Osteocyte (in vitro differentiated cells): ENCODE measurements around the gene SNF8. TPM values are rescaled to one million over a fixed set of nuclear protein-coding genes. Genes with fewer than 3 reads are reported as not detected.
A peak's percentile ranks its signal among the peaks of the same experiment; 100 is the strongest.

Experiments used
- DNase-seq: peaks from one replicate; pipeline ENCODE4 v3.0.0; 2021; ENCODE audit warnings: mixed read lengths; ENCODE audit not compliant: unreplicated experiment; ENCODE audit errors: extremely low spot score
- H3K27ac Mint-ChIP-seq: one replicate; pipeline ENCODE4 v1.8.0; 2021; ENCODE audit warnings: mild to moderate bottlenecking, mixed read lengths; ENCODE audit not compliant: unreplicated experiment
- H3K27me3 Mint-ChIP-seq: one replicate; pipeline ENCODE4 v1.8.0; 2021; ENCODE audit warnings: mixed read lengths; ENCODE audit not compliant: unreplicated experiment
- H3K36me3 Mint-ChIP-seq: one replicate; pipeline ENCODE4 v1.8.0; 2021; ENCODE audit warnings: mixed read lengths; ENCODE audit not compliant: unreplicated experiment
- H3K4me1 Mint-ChIP-seq: one replicate; pipeline ENCODE4 v1.8.0; 2021; ENCODE audit warnings: mixed read lengths; ENCODE audit not compliant: unreplicated experiment
- H3K4me3 Mint-ChIP-seq: one replicate; pipeline ENCODE4 v1.8.0; 2021; ENCODE audit warnings: mild to moderate bottlenecking, moderate library complexity, mixed read lengths; ENCODE audit not compliant: unreplicated experiment
- H3K9me3 Mint-ChIP-seq: one replicate; pipeline ENCODE4 v1.8.0; 2021; ENCODE audit warnings: mixed read lengths; ENCODE audit not compliant: unreplicated experiment
- long read RNA-seq: library from polyadenylated mRNA; unstranded; transcript quantifications from one replicate; pipeline ENCODE4 v2.0.0, GENCODE V29; 2021
- total RNA-seq: library from RNA; stranded (reverse); gene quantifications from 2 replicates; pipeline ENCODE4 v1.2.1, GENCODE V29; 2021
- TF ChIP-seq, protein P1 (sequence below): fragments of 200-600 bp; sonication (generic); IDR thresholded peaks from 2 replicates; pipeline ENCODE4 v1.5.0; 2021; ENCODE audit warnings: antibody characterized with exemption, mild to moderate bottlenecking, moderate library complexity

SNF8 gene, protein sequence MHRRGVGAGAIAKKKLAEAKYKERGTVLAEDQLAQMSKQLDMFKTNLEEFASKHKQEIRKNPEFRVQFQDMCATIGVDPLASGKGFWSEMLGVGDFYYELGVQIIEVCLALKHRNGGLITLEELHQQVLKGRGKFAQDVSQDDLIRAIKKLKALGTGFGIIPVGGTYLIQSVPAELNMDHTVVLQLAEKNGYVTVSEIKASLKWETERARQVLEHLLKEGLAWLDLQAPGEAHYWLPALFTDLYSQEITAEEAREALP
- 125 and 135 TPM in 2 replicates for total RNA-seq
- long read RNA-seq, partial matches to known transcripts, result 0 of 7 reads
- long read RNA-seq, other reads (novel, unspliced or antisense), result 2 of 7 reads

DNA sequence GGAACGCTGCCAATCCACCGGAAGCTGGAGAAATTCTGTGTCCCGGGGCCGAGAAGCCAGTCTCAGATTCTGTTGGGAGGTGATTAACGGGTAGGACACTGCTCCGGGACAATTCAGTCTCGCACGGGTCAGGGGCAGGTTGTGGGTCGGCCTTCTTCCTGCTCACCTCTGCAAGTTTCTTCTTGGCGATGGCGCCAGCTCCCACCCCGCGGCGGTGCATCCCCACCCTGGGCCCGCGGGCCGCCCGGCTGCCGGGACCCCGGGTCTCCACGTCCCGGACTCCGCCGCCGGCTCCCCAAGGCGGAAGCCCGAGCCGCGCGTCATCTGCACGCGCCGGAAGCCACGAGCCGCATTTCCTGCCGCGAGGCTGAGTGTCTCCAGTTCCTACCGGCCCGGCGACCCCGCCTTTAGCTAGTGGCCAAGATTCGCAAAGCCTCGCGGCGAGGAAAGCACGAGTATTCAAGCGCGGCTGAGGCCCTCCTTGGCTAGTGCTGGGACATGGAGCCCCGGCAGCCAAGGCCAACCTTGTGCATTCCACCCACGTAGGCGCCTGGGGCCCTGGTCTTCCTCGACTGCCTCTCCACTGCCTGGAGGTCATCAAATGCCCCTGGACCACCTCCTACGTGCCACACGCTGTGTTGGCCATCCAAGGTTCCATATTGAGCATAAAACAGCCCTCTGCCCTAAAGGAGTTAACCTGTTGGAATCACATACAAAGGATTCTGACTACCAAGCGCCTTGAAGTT lies at the start of gene SNF8:
TSS of gene SNF8 (minus strand) at position 328 of the 746 bp plus-strand sequence. CDS start at position 220, 108 bp downstream.
- Mint-ChIP-seq H3K27me3 (no peaks in the 10 kb centered on the region), H3K9me3 (no peaks in the 10 kb centered on the region), H3K4me3 (peak within 1 kb of the TSS; percentile 95), H3K36me3 (peaks cover 2% of the 10 kb centered on the region), H3K27ac (peak within 1 kb of the TSS; percentile 93), H3K4me1 (peaks cover 20% of the 10 kb centered on the region)
- DNase-seq, result peak; percentile 97
- TF ChIP-seq, protein P1, sequence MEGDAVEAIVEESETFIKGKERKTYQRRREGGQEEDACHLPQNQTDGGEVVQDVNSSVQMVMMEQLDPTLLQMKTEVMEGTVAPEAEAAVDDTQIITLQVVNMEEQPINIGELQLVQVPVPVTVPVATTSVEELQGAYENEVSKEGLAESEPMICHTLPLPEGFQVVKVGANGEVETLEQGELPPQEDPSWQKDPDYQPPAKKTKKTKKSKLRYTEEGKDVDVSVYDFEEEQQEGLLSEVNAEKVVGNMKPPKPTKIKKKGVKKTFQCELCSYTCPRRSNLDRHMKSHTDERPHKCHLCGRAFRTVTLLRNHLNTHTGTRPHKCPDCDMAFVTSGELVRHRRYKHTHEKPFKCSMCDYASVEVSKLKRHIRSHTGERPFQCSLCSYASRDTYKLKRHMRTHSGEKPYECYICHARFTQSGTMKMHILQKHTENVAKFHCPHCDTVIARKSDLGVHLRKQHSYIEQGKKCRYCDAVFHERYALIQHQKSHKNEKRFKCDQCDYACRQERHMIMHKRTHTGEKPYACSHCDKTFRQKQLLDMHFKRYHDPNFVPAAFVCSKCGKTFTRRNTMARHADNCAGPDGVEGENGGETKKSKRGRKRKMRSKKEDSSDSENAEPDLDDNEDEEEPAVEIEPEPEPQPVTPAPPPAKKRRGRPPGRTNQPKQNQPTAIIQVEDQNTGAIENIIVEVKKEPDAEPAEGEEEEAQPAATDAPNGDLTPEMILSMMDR, result no peak

DNA sequence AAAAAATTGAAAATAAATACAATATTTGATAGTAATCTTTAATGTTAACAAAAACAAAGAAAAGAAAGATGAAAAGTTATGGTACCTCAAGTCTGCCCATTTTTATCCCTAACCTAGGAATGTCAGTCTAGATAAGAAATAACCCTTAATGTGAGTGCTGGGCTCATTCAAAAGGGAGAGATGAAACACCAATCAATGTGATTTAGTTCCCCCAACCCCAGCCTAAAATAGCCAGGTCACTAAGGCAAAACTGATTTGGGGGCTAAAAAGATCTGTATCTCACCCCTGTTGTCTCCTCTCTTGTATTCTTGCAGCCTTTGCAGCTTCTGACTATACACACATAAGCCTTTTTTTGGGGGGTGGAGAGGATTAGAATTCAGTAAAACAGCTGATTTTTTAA lies 49.3 kb upstream of the SNF8 start:
- Mint-ChIP-seq H3K9me3 (no peaks in the 10 kb centered on the region), H3K36me3 (no peaks in the 10 kb centered on the region), H3K4me3 (no peak overlapping the region), H3K4me1 (peaks cover 16% of the 10 kb centered on the region), H3K27ac (no peak overlapping the region), H3K27me3 (peaks cover 52% of the 10 kb centered on the region)
- DNase-seq, result peak; percentile 5
- TF ChIP-seq, protein P1, result no peak

DNA sequence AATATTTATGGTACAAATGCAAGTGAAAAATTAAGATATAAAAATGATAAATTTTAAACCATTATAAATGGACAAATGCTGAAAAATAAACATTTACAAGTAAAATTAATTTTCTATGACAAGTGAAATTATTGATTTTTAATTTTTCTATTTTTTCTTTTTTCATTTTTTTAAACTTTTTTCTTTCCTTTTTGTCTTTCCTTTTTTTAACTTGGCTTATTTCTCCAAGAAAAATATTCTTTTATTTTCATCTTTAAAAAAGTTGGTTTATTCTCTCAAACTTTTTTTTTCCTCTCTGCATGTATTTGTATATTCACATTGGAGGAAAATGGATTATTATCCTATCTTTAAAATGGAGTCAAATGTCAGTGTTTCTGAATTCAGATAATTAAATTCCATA lies 48.7 kb upstream of the SNF8 start:
- H3K27me3 Mint-ChIP-seq, result peaks cover 54% of the 10 kb centered on the region
- H3K36me3 Mint-ChIP-seq, result no peaks in the 10 kb centered on the region
- no peak for DNase-seq
- no peaks in the 10 kb centered on the region for H3K9me3 Mint-ChIP-seq
- H3K27ac Mint-ChIP-seq, result no peak overlapping the region
- peaks cover 16% of the 10 kb centered on the region for H3K4me1 Mint-ChIP-seq
- no peak overlapping the region for H3K4me3 Mint-ChIP-seq
- TF ChIP-seq, protein P1, result no peak

DNA sequence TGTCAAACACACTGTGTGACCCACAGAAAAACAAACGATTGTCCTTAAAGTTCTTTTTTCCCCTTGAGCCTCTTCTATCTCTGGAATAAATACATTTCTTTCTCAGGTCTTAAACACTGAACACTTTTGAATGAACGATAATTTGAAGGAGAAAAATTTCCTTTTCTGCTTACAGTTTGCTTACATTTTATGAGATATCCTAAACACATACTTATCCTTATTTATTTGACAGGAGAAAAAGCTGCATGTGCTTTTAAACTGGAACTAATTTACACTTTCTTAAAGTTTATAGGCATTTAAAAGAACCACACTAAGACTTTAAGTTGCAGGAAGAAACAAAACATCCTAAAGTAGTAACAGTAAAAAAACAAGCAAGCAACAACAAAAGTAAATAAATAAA lies 47.8 kb upstream of the SNF8 start:
- TF ChIP-seq, protein P1, result no peak
- Mint-ChIP-seq H3K27me3 (peaks cover 58% of the 10 kb centered on the region), H3K4me3 (no peak overlapping the region), H3K4me1 (peaks cover 16% of the 10 kb centered on the region), H3K36me3 (no peaks in the 10 kb centered on the region), H3K27ac (no peak overlapping the region), H3K9me3 (no peaks in the 10 kb centered on the region)
- DNase-seq, result no peak

DNA sequence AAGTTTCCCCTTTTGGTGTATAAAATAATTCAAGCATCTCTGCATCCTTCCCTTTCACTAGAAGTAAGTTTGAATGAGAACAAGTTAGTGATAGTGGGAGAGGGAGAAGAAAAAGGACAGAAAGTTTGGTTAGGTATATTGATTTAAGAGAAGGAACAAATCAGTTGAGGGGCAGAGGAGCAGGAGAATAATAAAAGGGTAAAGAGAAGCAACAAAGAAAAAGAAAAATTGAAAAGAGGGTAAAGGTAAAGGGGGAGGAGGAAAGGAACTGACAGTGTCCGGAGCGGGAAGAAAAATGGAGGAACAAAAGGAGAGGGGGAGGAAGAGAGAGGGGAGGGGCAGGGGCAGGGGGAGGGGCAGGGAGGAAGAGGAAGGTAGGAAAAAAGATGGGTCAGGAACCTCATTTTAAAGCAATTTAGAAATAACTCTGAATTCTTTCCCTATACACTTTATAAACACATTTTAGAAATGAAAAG lies 46.3 kb upstream of the SNF8 start:
- Mint-ChIP-seq H3K27me3 (peaks cover 59% of the 10 kb centered on the region), H3K4me1 (peaks cover 8% of the 10 kb centered on the region), H3K4me3 (no peak overlapping the region), H3K27ac (no peak overlapping the region), H3K36me3 (no peaks in the 10 kb centered on the region), H3K9me3 (no peaks in the 10 kb centered on the region)
- no peak for DNase-seq
- TF ChIP-seq, protein P1, result no peak
